Astrocyte (in vitro differentiated cells and primary cell): ENCODE results near the gene NELFA. TPM values are rescaled to one million over a fixed set of nuclear protein-coding genes. Genes with fewer than 3 reads are reported as not detected.

ENCODE experiments used
- DNase-seq: peaks from one replicate; pipeline ENCODE4 v3.0.0-alpha.2; 2010; ENCODE audit warnings: low read depth
- FAIRE-seq: peaks from 2 replicates; lab custom pipeline; 2011; peaks lifted over from hg19 to GRCh38; lab: Jason Lieb, UNC
- H2AFZ ChIP-seq: 2 replicates; pipeline ENCODE4 v1.6.0; 2012; ENCODE audit warnings: low read depth, low read length, inconsistent platforms
- H3K27ac ChIP-seq: 2 replicates; pipeline ENCODE4 v1.5.1; 2011; ENCODE audit warnings: low read depth, low read length, inconsistent platforms
- H3K27me3 ChIP-seq: 2 replicates; pipeline ENCODE4 v1.6.0; 2011; ENCODE audit warnings: low read length, inconsistent platforms; ENCODE audit not compliant: insufficient read depth
- H3K36me3 ChIP-seq: 2 replicates; pipeline ENCODE4 v1.5.1; 2011; ENCODE audit warnings: low read length, inconsistent platforms; ENCODE audit not compliant: insufficient read depth
- H3K4me1 ChIP-seq: 2 replicates; pipeline ENCODE4 v1.5.1; 2011; ENCODE audit warnings: low read length, inconsistent platforms; ENCODE audit not compliant: insufficient read depth
- H3K4me2 ChIP-seq: 2 replicates; pipeline ENCODE4 v1.6.0; 2012; ENCODE audit warnings: low read length, inconsistent platforms
- H3K4me3 ChIP-seq: 2 replicates; pipeline ENCODE4 v1.5.1; 2011; ENCODE audit warnings: low read depth, mild to moderate bottlenecking, low read length, inconsistent platforms; ENCODE audit not compliant: insufficient read depth
- H3K79me2 ChIP-seq: 2 replicates; pipeline ENCODE4 v1.6.0; 2012; ENCODE audit warnings: mild to moderate bottlenecking, low read length, inconsistent platforms; ENCODE audit not compliant: insufficient read depth
- H3K9ac ChIP-seq: 2 replicates; pipeline ENCODE4 v1.6.0; 2012; ENCODE audit warnings: mild to moderate bottlenecking, low read length, inconsistent platforms
- H3K9me3 ChIP-seq: 2 replicates; pipeline ENCODE4 v1.5.1; 2012; ENCODE audit warnings: low read depth, mild to moderate bottlenecking, low read length, inconsistent platforms; ENCODE audit not compliant: insufficient read depth
- H4K20me1 ChIP-seq: 2 replicates; pipeline ENCODE4 v1.6.0; 2012; ENCODE audit warnings: low read length, inconsistent platforms; ENCODE audit not compliant: insufficient read depth
- H3K27ac Mint-ChIP-seq: one replicate; pipeline ENCODE4 v1.8.0; 2021; ENCODE audit warnings: mild to moderate bottlenecking, mixed read lengths; ENCODE audit not compliant: unreplicated experiment
- H3K27me3 Mint-ChIP-seq: one replicate; pipeline ENCODE4 v1.8.0; 2021; ENCODE audit warnings: low read depth, mixed read lengths; ENCODE audit not compliant: unreplicated experiment
- H3K36me3 Mint-ChIP-seq: one replicate; pipeline ENCODE4 v1.8.0; 2021; ENCODE audit warnings: low read depth, mixed read lengths; ENCODE audit not compliant: unreplicated experiment
- H3K4me1 Mint-ChIP-seq: one replicate; pipeline ENCODE4 v1.8.0; 2021; ENCODE audit warnings: low read depth, mixed read lengths; ENCODE audit not compliant: unreplicated experiment
- H3K4me3 Mint-ChIP-seq: one replicate; pipeline ENCODE4 v1.8.0; 2021; ENCODE audit warnings: mild to moderate bottlenecking, moderate library complexity, mixed read lengths; ENCODE audit not compliant: unreplicated experiment
- H3K9me3 Mint-ChIP-seq: one replicate; pipeline ENCODE4 v1.8.0; 2021; ENCODE audit warnings: mild to moderate bottlenecking, mixed read lengths; ENCODE audit not compliant: unreplicated experiment
- CTCF ChIP-seq: IDR thresholded peaks from 2 replicates; pipeline ENCODE4 v1.5.1; 2011; ENCODE audit warnings: low read depth, mild to moderate bottlenecking, inconsistent platforms, low read length, moderate library complexity; ENCODE audit not compliant: insufficient read depth
- EZH2 ChIP-seq: IDR thresholded peaks from 2 replicates; pipeline ENCODE4 v1.6.1; 2012; ENCODE audit warnings: mild to moderate bottlenecking, low read length, inconsistent platforms; ENCODE audit not compliant: insufficient read depth
- total RNA-seq: library from RNA; stranded (reverse); gene quantifications from 2 replicates; pipeline ENCODE4 v1.2.1, GENCODE V29; 2021

NELFA gene
- total RNA-seq, 1 donor from 2014 or later = 24.5 TPM

DNA sequence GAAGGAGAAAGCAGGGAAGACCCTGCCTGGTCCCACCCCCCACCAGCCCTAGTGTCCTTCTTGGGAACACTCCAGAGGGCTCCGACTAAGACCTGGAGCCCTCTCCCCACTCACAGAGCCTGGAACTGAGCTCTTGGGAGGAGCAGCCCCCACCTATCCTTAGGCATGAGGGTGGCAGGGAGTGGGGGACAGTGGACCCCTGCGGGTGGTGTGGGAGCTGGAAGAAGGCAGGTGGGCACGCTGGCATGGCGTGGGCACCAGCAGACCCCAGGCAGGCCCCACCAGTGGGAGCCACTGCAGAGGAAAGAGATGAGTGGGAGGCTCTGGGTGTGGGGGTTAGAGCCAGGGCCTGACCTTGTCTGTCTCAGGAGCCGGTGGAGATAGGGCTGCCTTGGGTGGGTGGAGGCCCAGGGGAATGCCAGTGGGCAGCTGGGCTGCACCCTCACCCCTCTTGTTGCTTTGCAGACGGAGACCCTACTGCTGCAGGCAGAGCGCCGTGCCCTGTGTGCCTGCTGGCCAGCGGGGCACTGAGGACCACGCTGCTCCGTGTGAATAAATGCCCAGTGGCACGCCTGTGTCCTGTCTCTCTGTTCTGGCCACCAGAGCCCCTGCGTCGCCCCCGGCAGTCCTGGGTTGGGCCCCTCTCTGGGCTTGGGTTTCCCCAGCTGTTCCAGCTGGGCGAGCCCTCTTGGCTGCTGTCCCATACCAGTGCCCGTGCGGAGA, 34.8 kb upstream of the NELFA start:
- TF ChIP-seq CTCF (no peak), EZH2 (no peak)
- Histone ChIP-seq H2AFZ (no peak overlapping the region), H3K4me3 (no peak overlapping the region), H3K27me3 (peaks cover 11% of the 10 kb centered on the region), H4K20me1 (peaks cover 12% of the 10 kb centered on the region), H3K36me3 (no peaks in the 10 kb centered on the region), H3K9me3 (no peaks in the 10 kb centered on the region), H3K4me1 (peaks cover 7% of the 10 kb centered on the region), H3K9ac (no peak overlapping the region), H3K4me2 (no peak overlapping the region), H3K79me2 (no peaks in the 10 kb centered on the region), H3K27ac (no peak overlapping the region)
- DNase-seq = no peak
- H3K9me3 Mint-ChIP-seq = no peaks in the 10 kb centered on the region
- H3K4me1 Mint-ChIP-seq = no peaks in the 10 kb centered on the region
- H3K27me3 Mint-ChIP-seq = peaks cover 18% of the 10 kb centered on the region
- H3K36me3 Mint-ChIP-seq = peaks cover 3% of the 10 kb centered on the region
- H3K27ac Mint-ChIP-seq = no peak overlapping the region
- FAIRE-seq = no peak
- H3K4me3 Mint-ChIP-seq = no peak overlapping the region

- no peak overlapping the region for H3K27ac ChIP-seq
- H4K20me1 ChIP-seq = peaks cover 12% of the 10 kb centered on the region
- DNase-seq (no peak), FAIRE-seq (no peak)
- H3K4me3 ChIP-seq = no peak overlapping the region
- H2AFZ ChIP-seq = no peak overlapping the region
- peaks cover 16% of the 10 kb centered on the region for H3K27me3 Mint-ChIP-seq
- no peaks in the 10 kb centered on the region for H3K79me2 ChIP-seq
- H3K27me3 ChIP-seq = peaks cover 11% of the 10 kb centered on the region
- no peaks in the 10 kb centered on the region for H3K36me3 ChIP-seq
- no peak overlapping the region for H3K9ac ChIP-seq
- H3K36me3 Mint-ChIP-seq = peaks cover 3% of the 10 kb centered on the region
- peak overlapping the region; percentile 93 for H3K4me2 ChIP-seq
- H3K9me3 Mint-ChIP-seq = no peaks in the 10 kb centered on the region
- TF ChIP-seq CTCF (no peak), EZH2 (no peak)
- H3K9me3 ChIP-seq = no peaks in the 10 kb centered on the region
- H3K4me3 Mint-ChIP-seq = peak overlapping the region; percentile 67
- H3K4me1 Mint-ChIP-seq = no peaks in the 10 kb centered on the region
- peaks cover 7% of the 10 kb centered on the region for H3K4me1 ChIP-seq
- H3K27ac Mint-ChIP-seq = no peak overlapping the region
Observed at GRCh38 chr4:2042947-2043395, 34.2 kb upstream of the NELFA start.
